ENCODE measurements around the gene AMOTL1.
"Not testable (repeated sequence)": the region's sequence is repeated elsewhere in the genome, so short reads cannot be mapped to it uniquely, and the experiment has no call there.

AMOTL1 gene

DNA sequence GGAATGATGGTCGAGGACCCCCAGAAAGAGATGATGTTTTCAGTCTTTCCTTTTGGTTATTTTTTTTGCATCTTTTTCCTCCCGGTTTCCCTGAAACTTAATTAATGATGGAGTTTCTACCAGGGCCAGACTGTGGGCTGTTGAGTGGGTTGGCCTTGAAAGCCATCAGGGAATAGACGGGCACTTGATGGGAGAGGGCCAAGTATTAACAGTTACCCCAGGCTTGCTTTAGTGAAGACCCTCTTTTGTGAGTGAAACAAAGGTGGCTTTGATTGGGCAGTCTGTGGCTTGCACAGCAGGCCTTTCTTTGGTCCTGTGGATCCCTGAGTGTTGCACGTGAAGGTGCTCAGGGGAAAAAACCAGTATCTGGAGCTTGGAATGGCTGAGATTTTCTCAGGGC, 56.9 kb downstream of the AMOTL1 start:
- DNase-seq (ENCODE audit: low spot score): no peak

DNA sequence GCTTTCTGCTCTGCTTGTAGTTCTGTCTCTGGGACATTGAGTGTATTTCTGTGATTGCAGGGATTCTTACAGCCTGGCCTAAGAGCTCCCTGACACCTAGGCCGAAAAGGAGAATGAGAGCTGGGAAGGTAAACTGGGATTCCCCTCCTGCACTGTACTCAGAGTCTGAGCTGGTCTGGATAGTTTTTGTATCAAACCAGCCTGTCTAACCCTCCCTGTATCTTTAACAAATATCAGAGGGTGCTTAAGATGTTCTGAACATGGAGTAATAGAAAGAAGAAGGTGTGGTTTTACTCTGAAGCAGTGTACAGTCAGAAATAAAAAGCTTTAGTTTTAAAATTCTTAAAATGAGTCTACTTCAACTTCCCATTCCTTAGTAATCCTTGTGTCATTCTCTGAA, 57.3 kb downstream of the AMOTL1 start:
- no peak for DNase-seq (ENCODE audit: low spot score)

GRCh38 chr11:94826415-94826814, 58.3 kb downstream of the AMOTL1 start:
- no peak for DNase-seq (ENCODE audit: low spot score)

DNA sequence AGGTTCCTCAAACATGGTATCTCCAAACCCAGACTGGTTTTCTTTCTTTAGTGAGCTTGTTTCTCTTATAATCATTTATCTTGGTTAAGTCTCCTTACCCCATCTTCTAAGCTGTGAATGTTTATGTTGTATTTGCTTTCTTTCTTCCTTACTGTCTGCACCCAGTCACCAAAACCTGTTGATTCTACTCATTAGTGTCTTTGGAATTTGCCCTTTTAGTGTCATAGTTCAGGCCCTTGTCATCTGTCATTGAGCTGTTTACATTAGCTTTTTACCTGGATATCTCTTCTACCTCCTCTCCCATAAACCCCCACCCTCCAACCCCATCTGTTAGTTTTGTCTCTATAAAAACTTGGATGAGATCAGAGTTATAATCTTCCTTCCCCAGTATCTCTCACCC, 59.9 kb downstream of the AMOTL1 start:
- no peak for DNase-seq (ENCODE audit: low spot score)

- DNase-seq (ENCODE audit: low spot score): no peak
These were observed 62.8 kb downstream of the AMOTL1 start for GRCh38 chr11:94830722-94831510.

DNA sequence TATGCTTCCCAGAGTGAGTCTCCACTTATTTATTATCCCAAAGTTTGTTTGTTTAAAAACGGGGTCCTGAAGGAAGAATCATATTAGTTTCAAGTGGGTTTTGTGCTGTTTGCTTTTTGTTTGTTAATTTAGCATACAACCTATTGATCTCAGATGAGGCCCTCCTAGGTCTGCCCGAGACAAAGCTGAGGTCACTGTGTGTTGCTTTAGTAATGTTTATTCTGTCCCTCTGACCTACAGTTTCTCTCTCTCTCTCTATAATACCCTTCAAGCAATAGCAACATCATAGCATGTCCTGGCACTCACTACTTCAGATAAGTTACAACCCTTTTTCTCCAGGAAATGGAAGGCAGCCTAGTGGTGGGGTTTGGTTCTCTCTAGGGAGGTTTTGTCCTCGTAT, 63.4 kb downstream of the AMOTL1 start:
- DNase-seq (ENCODE audit: low spot score): no peak

DNA sequence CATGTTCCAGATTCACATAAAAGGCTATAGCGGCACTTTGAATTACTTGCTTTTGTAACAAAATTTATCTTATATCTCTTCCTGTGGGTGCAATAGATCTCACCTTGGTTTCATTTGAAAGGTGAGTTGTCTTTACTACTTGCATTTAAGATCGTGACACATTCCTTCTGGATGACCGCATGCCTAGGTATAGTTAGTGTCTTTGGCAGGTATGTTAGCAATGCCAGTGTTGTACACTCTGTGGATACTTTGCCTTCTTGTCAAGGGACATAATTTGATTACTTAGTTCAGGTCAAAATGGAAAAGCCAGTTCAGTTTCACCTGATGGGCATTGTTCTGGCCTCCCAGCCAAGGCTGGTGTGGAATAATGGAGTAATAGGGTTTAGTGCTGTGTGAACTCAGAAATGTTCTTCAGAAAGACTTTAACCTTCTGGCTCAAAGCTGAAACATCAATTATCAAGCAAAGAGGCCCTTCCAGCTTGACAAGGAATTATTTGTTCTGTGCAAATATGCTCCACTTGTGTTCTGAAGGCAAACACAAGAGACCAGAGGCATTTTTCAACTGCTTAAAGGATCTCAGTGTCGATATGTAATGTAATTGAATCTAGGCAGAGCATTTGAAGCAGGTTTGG, 64.6 kb downstream of the AMOTL1 start:
- DNase-seq (ENCODE audit: low spot score): no peak

DNA sequence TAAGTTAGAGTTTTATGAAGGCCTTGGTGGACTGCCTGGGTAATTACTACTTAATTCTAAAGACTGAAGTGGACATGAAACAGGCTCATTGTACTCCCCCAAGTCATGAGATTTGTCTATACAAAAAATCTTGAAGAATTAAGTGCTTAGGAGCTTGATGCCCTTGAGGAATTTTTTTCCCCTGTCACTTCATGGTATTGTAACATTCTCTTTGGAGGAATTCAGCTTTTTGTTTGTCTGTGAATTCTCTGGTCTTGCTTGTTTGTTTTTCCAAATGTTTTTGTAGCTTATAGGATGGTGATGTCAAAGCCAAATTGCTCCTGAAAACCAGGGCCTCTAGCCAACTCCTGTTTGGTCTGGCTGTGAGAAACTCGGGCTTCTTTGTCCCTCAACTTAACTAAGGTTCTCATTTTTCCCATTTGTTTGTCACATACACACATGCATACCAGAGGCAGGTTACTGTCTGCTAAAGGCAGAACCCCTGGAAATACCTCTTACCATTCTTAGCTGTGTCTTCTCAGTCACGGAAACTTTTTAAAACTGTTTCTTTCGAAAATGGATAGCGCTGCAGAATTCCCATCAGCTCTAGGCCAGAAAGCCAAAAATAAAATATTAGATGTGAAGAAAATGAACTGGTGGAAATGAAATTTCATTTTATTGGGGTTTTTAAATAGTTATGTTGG, 66.9 kb downstream of the AMOTL1 start:
- no peak for DNase-seq (ENCODE audit: low spot score)

DNA sequence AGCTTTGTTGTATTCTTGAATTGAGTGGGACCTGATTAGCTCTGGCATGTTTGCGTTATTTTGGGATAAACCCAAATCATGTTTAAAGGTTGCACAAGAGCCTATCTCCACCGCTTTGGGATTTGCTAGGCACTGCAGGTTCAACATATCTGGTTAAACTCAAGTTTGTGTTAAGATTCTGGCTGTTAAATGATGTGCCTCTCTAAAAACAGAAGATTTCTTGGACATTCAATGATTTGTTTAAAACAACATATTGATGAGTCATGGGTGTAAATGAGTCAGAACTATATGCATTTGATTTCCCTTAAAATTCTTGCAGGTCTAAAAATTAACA, 67.4 kb downstream of the AMOTL1 start:
- no peak for DNase-seq (ENCODE audit: low spot score)

- no peak for DNase-seq (ENCODE audit: low spot score)
These were observed 69.2 kb downstream of the AMOTL1 start for GRCh38 chr11:94837317-94837716.

DNA sequence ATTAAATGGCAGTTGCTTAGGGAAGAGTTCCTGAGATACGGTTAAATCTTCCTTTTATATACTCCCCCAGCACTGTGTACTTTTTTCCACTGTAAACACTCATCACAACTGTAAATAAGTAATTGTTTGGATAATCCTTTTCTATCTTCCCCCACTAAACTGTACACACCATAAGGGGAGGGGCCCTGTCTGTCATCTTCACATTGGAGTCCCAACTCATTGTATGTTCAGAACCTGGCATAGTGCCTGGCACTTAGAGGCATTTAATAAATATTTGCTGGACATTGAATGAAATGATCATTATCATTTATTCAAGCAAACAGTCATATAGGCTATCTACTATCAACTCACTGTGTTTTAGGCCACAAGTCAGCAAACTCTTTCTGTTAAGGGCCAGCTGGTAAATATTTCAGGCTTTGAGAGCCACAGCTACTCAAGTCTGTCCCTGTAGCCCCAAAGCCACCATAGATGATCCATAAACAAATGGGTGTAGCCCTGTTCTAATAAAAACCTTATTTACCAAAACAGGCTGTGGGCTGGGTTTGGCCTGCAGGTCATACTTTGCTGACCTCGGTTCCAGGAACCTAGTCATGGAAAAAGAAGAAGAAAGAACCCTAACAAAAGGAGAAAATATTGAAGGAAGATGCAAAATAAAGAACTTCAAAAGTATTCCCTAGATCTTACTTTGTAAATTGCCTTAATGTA, 70.0 kb downstream of the AMOTL1 start:
- no peak for DNase-seq (ENCODE audit: low spot score)

- DNase-seq (ENCODE audit: low spot score): no peak
These were observed 72.1 kb downstream of the AMOTL1 start for GRCh38 chr11:94840209-94840608.

DNA sequence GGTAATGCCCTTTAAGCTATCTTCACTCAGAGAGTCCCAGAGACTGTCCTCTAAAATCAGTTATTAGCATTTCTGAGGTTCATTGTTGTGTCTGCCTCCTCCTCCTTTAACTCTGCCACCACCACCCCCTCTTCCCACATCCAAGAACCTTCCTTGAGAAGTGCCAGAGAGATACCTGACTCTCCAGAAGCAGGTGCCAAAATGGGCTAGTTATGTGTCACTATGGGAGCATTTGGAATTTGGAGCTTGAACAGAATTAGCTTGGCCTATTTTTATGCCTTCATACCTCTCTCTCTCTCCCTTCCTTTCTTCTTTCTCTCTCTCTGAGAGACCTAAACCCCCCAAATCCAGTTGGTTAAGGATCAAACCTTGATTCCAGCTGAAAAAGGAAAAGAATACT, 75.9 kb downstream of the AMOTL1 start:
- no peak for DNase-seq (ENCODE audit: low spot score)

DNA sequence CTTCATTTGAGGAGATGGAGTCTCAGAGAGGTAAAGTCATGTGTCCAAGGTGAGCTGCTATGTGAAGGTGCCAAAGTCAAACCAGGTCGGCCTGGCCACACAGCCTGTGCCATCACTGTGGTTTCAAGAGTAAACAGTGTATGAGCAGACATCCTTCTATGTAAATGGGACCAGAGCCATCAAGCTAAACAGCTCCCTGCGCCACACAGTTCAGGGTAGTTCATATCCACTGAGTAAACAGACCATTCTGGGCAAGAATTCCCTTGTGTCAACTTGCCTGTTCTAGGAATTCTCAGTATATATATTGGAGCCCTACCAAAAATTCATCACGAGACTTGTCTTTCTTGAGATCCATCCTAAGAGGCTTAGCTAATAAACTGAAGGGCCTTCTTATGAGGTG, 77.5 kb downstream of the AMOTL1 start:
- no peak for DNase-seq (ENCODE audit: low spot score)

DNA sequence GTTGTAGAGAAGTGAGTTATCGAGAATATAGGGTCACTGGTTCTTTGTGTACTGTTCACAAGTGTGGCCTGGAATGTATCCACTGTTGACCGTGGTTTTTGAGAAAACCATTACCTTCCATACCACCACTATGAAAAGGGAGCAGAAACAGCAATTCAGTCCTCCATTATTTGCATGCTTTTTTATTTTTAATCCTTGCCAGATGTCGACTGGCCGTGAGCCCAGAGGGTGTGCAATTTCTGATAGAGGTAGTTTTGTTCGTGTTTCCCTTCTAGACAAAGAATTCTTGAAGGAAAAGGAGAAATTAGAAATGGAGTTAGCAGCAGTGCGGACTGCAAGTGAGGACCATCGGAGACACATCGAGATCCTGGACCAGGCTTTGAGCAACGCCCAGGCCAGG, 81.7 kb downstream of the AMOTL1 start:
- no peak for DNase-seq (ENCODE audit: low spot score)

- DNase-seq (ENCODE audit: low spot score): no peak
These were observed 83.9 kb downstream of the AMOTL1 start for GRCh38 chr11:94851864-94852636.

DNA sequence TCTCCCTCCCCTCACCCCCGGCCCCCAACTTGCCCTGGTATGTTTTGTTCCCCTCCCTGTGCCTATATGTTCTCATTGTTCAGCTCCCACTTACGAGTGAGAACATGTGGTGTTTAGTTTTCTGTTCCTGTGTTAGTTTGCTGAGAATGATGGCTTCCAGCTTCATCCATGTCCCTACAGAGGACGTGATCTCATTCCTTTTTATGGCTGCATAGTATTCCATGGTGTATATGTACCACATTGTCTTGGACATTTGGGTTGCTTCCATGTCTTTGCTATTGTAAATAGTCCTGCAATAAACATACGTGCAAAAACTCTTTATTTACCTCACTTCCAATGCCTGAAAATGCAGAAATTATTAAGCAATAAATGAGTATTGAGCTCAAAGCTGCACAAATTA, 85.1 kb downstream of the AMOTL1 start:
- DNase-seq (ENCODE audit: low spot score): not testable (repeated sequence)

- DNase-seq (ENCODE audit: low spot score): no peak
These were observed 85.7 kb downstream of the AMOTL1 start for GRCh38 chr11:94853836-94854235.

- no peak for DNase-seq (ENCODE audit: low spot score)
These were observed 86.8 kb downstream of the AMOTL1 start for GRCh38 chr11:94854770-94855633.

- DNase-seq (ENCODE audit: low spot score): no peak
These were observed 87.5 kb downstream of the AMOTL1 start for GRCh38 chr11:94855666-94856065.

DNA sequence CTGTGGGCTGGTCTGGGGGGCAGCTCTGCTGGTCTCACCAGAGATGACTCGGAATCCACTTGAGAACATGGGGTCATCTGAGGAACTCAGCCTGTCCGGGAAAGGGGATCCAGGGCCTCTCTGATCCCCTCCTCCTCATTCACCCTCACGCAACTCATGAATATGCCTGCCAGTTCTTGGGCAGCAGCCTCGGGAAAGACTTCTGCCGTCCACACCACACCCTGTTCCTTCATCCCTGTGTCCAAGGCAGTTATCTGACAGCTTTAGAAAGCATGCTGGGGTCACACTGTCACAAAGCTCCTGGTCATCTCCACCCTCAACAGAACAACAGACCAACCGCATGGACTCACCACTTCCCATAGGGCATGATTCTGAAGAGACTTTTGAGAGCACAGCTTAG, 88.3 kb downstream of the AMOTL1 start:
- no peak for DNase-seq (ENCODE audit: low spot score)

All from hematopoietic multipotent progenitor cell treated with erythropoietin and hydrocortisone succinate and interleukin-3 and kit ligand, for 15 days (in vitro differentiated cells).